Erythroblast (primary cell): ENCODE measurements around the gene POLR1F.
"Not testable (repeated sequence)": the region's sequence is repeated elsewhere in the genome, so short reads cannot be mapped to it uniquely, and the experiment has no call there.

ENCODE experiments used
- DNase-seq, 2 experiments: peaks; one replicate each; lab custom pipeline; 2025; lab: John Stamatoyannopoulos, UW
- GATA1 ChIP-seq: IDR thresholded peaks from 2 replicates; pipeline ENCODE4 v1.6.1; 2011; ENCODE audit warnings: low read depth, mild to moderate bottlenecking, control low read depth, low read length, moderate library complexity
- POLR2A ChIP-seq: IDR thresholded peaks from 2 replicates; pipeline ENCODE4 v1.6.1; 2011; ENCODE audit warnings: mild to moderate bottlenecking, low read length

The POLR1F gene

GRCh38 chr7:19700936-19701335 is 7.9 kb downstream of the POLR1F start:
- no peak for DNase-seq
- TF ChIP-seq POLR2A (no peak), GATA1 (no peak)

- TF ChIP-seq GATA1 (no peak), POLR2A (no peak)
- DNase-seq, result no peak
Observed at GRCh38 chr7:19698331-19698730, 10.5 kb downstream of the POLR1F start.

- TF ChIP-seq POLR2A, result no peak
- TF ChIP-seq GATA1, result no peak
- no peak for DNase-seq
Observed at GRCh38 chr7:19696926-19697325, 11.9 kb downstream of the POLR1F start.

- DNase-seq, result no peak
- no peak for TF ChIP-seq POLR2A
- no peak for TF ChIP-seq GATA1
Observed at GRCh38 chr7:19692111-19692828, 16.6 kb downstream of the POLR1F start.

DNA sequence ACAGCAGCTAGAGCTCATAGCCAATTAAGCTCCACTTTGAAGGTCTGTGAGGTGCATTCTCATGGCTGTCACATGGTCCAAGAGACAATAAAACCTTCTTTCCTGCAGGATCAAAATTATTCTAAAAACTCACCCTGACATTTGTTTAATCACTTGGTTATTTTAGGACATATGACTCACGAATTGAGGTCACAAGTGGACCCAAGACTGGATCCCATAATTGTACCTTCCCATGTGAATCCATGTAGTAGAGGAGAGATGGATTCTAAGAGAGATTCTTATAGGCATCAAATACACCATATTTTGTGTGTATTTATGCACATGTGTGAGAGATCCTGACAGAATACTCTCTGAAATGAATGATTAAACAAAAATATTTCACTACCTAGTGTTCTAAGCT is 18.1 kb downstream of the POLR1F start:
- DNase-seq, result no peak
- TF ChIP-seq GATA1, result no peak
- no peak for TF ChIP-seq POLR2A

GRCh38 chr7:19689130-19689529 is 19.7 kb downstream of the POLR1F start:
- DNase-seq, result not testable (repeated sequence)

DNA sequence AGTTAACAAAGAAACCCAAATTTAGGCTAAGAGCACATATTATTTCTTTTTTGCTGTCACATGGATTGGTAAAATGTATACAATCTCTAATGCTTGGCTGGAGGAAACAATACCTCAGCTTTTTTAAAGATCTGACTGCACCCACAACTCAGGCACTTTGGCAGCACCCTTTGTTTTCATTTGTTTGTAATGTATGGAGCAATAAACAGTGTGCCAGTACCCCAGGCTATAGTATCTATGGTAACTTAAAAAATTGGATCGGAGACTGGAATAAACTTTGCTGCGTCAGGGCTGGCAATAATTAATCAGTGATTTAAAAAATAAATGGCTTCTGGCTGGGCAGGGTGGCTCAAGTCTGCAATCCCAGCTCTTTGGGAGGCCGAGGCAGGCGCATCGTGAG is 27.2 kb downstream of the POLR1F start:
- no peak for TF ChIP-seq POLR2A
- TF ChIP-seq GATA1, result no peak
- no peak for DNase-seq

GRCh38 chr7:19677180-19677579 is 31.7 kb downstream of the POLR1F start:
- TF ChIP-seq GATA1 (no peak), POLR2A (no peak)
- peak in 1 of 2 experiments; percentile 29 for DNase-seq

DNA sequence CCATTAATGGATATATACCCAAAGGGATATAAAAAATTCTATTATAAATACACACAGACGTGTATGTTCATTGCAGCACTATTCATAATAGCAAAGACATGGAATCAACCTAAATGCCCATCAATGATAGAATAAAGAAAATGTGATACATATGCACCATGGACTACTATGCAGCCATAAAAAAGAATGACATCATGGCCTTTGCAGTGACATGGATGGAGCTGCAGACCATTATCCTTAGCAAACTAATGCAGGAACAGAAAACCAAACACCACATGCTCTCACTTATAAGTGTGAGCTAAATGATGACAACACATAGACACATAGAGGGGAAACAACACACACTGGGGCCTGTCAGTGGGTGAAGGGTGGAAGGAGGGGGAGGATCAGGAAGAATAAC is 33.0 kb downstream of the POLR1F start:
- no peak for TF ChIP-seq GATA1
- TF ChIP-seq POLR2A, result no peak
- no peak for DNase-seq

DNA sequence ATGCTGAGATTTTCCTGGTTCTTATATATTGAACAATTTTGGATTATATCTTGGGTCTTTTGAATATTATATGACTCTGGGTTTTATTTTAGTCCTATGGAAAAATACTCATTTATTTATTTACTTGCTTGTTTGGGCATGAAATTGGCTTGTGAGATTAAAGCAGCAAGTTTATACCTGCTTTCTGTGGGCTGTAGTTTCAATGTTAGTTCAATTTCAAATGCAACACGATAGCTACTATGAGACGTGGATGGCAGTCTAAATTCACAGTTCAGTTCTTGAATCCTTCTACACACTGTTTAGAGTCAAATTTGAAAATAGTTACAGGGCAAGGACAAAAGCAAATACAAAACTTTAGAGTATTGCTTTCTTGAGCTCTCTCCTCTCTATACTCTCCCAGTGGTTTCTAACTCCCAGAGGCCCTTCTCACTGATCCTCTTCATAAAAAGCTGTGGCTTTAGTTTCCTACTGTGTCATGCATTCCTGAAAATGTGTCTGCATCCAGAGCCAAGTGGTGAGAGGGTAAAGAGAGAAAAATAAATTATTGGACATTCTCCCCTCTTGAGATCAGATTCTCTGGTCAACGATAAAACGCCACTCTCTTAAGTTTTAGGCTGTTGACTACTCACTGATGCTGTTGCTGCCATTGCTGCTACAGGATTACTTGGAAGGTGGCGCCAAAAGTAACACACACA is 34.4 kb downstream of the POLR1F start:
- DNase-seq, result no peak
- TF ChIP-seq GATA1, result no peak
- TF ChIP-seq POLR2A, result no peak

- TF ChIP-seq GATA1, result no peak
- TF ChIP-seq POLR2A, result no peak
- DNase-seq, result no peak
Observed at GRCh38 chr7:19670806-19671205, 38.0 kb downstream of the POLR1F start.

GRCh38 chr7:19665399-19666008 is 43.3 kb downstream of the POLR1F start:
- peak; percentile 12 to 25 for DNase-seq
- TF ChIP-seq POLR2A, result no peak
- TF ChIP-seq GATA1, result no peak

GRCh38 chr7:19663816-19664462 is 44.9 kb downstream of the POLR1F start:
- TF ChIP-seq POLR2A (no peak), GATA1 (no peak)
- no peak for DNase-seq

GRCh38 chr7:19648791-19649190 is 60.0 kb downstream of the POLR1F start:
- TF ChIP-seq POLR2A, result no peak
- no peak for TF ChIP-seq GATA1
- no peak for DNase-seq
